ENCODE data around the gene GLRX3.
A peak's percentile ranks its signal among the peaks of the same experiment; 100 is the strongest.

Gene GLRX3

GRCh38 chr10:130137659-130138478 is 1.7 kb downstream of the GLRX3 start:
- no peak for DNase-seq

GRCh38 chr10:130138479-130138866 is 2.3 kb downstream of the GLRX3 start:
- no peak for DNase-seq

- DNase-seq = no peak
These were observed 4.2 kb downstream of the GLRX3 start for GRCh38 chr10:130140425-130140824.

- DNase-seq = no peak
These were observed 4.8 kb downstream of the GLRX3 start for GRCh38 chr10:130141038-130141437.

DNA sequence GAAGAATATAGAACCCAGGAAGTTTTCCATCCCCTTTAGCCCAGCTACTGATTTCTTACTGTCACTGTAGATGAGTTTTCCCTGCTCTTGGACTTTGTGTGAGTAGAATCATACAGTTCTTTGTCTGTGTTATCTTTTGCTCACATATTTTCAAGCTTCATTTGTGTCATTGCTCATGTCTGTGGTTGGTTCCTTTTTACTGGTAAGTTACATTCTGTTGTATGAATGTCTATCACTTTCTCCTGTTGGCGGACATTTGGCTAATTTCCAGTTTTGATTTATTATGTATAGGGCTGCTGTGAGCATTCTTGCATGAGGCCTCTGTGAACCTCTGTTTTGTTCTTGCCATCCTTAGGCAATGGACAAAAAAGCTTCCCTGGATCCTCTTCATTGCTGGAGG is 5.3 kb downstream of the GLRX3 start:
- no peak for DNase-seq

DNA sequence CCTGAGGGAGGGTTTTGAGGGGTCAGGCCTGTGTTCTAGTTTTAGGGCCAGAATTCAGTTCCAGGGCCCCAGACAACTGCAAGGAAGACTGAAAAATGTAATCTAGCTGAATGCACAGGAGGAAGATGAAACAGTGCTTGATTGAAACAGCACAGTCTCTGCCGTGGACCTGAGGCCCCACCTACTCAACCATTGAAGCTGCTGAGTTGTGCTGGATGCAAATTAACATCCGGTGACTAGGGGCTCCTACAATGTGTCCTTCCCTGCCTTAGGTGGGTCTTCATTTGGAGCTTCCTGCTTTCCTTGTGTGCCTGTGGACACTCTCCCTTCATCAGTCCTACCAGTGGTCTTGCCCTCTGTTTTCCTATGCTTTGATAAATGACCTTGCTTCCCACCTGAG is 5.7 kb downstream of the GLRX3 start:
- DNase-seq = no peak

DNA sequence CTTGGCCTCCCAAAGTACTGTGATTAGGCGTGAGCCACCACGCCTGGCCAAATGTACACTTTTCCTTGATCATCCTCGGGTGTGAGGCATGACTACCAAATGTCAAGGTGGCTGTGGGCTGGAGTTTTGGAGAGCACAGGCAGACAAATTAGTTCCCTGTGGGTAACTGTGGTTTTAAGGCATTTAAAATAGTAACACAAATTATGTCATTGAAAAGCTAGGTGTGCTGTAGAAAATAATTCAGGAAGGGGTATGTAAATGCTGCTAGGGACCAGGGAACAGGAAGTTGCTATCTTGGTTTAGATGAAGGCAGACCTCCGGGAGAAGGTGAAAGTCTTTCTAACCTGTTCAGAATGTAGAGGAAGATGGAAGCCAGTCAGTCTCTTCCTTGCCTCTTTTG is 9.9 kb downstream of the GLRX3 start:
- DNase-seq = no peak

GRCh38 chr10:130159192-130159794 is 23.1 kb downstream of the GLRX3 start:
- DNase-seq = no peak

DNA sequence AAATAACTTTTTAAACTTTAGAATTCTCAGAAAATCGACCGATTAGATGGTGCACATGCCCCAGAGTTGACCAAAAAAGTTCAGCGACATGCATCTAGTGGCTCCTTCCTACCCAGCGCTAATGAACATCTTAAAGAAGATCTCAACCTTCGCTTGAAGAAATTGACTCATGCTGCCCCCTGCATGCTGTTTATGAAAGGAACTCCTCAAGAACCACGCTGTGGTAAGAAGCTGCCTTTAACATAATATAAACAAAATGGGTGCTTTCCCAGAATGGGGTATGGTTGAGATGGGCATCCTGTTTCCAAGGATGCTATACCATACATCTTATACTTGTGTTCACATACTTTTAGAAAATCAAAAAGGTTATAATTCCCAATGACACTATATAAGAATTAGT is 24.6 kb downstream of the GLRX3 start:
- DNase-seq = no peak

- DNase-seq = no peak
These were observed 25.1 kb downstream of the GLRX3 start for GRCh38 chr10:130161331-130161730.

GRCh38 chr10:130167193-130167592 is 31.0 kb downstream of the GLRX3 start:
- no peak for DNase-seq

- DNase-seq = no peak
These were observed 31.5 kb downstream of the GLRX3 start for GRCh38 chr10:130167707-130168106.

DNA sequence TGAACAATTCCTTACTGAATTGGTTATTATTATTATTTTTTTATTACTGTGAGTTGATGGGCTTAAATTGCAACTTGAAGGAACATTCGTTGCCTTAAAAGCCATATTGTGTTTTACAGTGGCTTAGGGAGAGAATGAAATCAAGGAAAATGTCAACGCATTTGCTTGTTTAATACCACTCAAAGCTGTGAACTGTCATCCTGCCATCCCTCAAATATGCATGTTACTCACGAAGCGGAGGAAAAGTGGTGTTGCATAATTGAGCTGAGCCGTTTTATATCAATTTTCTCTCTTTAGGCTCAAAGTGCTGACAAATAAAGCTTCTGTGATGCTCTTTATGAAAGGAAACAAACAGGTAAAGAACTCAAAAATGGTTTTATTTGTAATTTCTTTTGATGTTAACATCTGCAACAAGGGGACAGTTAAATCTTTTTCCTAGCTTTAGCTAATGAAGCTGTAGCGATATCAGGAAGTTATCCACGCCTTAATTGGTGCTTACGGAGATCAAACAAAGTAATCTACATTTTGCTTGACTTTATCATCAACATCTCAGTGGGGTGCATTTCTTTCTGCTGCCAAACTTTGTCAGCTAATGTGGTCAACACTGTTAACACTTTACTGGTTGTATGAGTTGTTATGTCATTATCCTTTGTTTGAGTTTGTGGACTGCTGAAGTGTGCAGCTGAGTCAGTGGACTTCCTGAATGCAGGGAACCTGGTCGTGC is 33.1 kb downstream of the GLRX3 start:
- DNase-seq = no peak

DNA sequence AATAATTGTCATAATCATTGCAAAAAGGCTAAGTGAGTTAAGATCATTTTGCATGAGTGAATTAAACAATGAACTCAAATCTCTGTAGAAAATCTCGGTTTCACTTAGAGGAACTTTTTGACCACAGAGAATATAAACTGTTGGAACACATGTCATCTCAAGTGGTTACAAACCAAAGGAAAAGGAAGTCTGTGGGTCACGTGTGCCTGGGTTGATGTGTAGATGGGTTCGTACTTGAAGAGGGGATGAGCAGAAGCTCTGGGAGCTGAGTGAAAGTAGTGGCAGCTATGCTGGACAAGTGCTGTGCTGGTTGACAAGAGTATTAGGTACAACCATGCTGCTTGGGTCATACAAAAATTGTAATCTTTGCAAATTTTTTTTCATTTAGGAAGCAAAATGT is 35.0 kb downstream of the GLRX3 start:
- peak; percentile 54 for DNase-seq

- DNase-seq = no peak
These were observed 38.1 kb downstream of the GLRX3 start for GRCh38 chr10:130174328-130174727.

DNA sequence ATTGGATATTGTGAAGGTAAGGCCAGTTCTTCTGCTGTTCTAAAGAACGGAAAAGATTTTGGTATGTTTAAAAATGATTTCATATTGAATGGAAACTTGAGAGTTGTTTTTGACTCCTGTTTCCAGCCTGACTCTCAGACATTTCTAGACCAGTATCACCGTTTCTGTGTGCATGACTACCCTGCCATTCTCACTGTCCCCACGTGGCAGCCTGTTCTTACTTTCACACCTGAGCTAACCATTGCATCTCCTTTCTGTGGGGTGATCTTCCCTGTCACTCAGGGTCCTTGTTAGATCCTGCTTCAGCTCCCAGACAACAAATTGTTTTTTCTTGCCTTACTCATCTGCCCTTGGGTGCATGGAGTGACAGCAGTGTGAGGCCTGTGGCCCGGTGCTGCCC is 38.9 kb downstream of the GLRX3 start:
- DNase-seq = no peak

DNA sequence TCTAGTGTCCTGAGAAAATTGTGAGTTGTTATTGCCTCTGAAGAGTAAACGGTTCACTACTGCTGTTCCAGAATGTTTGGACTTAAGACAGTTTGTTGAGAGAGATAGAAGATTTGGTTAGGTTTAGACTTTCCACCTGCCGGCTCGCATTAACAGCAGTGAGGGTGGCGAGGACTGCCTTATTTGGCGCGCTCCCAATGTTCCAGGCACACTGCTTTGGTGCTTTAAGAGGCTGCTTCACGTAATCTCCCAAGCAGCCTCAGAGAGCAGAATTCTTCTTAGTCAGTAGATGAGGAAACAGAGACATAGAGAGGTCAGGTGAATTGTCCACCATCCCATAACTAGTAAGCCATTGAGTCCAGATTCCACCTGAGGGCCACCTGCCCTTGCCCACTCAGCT is 41.1 kb downstream of the GLRX3 start:
- DNase-seq = no peak

- DNase-seq = no peak
These were observed 43.4 kb downstream of the GLRX3 start for GRCh38 chr10:130179640-130180039.

- no peak for DNase-seq
These were observed 44.2 kb downstream of the GLRX3 start for GRCh38 chr10:130180416-130180815.

- no peak for DNase-seq
These were observed 45.7 kb downstream of the GLRX3 start for GRCh38 chr10:130181858-130182257.

- no peak for DNase-seq
These were observed 49.4 kb downstream of the GLRX3 start for GRCh38 chr10:130185591-130185990.

DNA sequence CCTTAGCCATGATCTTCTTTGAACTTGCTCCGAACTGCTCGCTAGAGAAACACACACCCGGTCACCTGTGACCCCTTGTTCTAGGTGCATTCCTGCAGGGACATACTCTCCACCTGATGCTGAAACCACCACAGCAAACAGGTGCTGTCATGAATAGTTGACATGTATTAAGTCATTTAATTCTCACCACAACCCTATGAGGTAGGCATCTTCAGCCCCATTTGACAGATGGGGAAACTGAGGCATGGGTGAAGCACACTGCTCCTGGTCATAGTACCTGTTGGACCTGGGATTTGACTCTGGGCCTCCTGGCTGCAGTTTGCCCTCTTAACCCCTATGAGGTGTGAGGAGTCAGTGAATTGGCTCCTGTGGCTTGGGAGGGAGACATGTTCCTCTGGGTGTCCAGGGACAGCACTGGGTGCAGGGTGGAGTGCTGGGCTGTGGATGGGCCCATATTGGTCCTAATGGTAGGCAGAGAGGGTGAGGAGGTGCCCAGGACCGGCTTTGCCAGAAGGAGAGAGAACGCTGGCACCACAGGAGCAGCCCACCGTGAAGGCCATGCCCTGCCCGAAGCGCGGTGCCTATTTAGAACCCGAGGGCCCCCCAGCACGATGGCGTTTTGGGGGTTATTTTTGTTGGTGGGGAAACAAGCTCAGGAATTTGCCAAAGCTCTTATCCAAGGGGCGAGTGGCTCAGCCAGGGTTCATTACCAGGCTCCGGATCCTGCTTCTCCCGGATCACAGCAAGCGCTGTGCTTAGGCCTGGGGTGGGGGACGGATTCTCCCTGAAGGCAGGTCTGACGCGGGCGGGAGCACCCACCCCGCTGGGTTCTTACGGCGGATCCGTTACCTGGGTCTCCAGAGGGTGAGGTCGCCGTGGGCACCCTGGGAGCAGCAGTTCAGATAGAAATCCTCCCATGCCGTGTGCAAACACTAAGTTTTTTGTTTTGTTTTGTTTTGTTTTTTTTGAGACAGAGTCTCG is 52.3 kb downstream of the GLRX3 start:
- DNase-seq = no peak

GRCh38 chr10:130189608-130190054 is 53.4 kb downstream of the GLRX3 start:
- no peak for DNase-seq

Data from KG1 (cell line).